Astrocyte (in vitro differentiated cells and primary cell): ENCODE measurements around the gene ERG.

Experiments
- EZH2 ChIP-seq: IDR thresholded peaks from 2 replicates; pipeline ENCODE4 v1.6.1; 2012; ENCODE audit warnings: mild to moderate bottlenecking, low read length, inconsistent platforms; ENCODE audit not compliant: insufficient read depth
- TF ChIP-seq, protein P1 (sequence below): IDR thresholded peaks from 2 replicates; pipeline ENCODE4 v1.5.1; 2011; ENCODE audit warnings: low read depth, mild to moderate bottlenecking, inconsistent platforms, low read length, moderate library complexity; ENCODE audit not compliant: insufficient read depth

DNA sequence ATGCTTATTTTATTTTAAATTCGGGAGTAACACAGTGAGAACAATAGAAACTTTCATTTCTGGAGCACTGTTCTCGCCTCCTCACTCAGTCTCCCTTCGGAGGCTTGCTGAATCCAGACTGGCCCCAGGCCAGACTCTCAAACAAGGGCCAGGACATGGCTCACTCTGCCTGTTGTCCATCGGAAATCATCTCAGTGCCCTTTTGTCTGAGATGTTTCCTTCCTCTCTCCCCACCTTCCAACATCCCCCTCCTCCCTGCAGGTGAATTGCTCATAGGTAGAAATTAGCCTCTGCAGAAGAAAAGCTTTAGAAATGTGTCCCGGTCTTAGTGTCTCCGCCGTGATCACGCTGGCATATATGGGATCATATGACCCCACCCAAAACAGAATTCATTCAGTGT lies 55.2 kb downstream of the ERG start:
- TF ChIP-seq EZH2 = no peak
- TF ChIP-seq, protein P1, sequence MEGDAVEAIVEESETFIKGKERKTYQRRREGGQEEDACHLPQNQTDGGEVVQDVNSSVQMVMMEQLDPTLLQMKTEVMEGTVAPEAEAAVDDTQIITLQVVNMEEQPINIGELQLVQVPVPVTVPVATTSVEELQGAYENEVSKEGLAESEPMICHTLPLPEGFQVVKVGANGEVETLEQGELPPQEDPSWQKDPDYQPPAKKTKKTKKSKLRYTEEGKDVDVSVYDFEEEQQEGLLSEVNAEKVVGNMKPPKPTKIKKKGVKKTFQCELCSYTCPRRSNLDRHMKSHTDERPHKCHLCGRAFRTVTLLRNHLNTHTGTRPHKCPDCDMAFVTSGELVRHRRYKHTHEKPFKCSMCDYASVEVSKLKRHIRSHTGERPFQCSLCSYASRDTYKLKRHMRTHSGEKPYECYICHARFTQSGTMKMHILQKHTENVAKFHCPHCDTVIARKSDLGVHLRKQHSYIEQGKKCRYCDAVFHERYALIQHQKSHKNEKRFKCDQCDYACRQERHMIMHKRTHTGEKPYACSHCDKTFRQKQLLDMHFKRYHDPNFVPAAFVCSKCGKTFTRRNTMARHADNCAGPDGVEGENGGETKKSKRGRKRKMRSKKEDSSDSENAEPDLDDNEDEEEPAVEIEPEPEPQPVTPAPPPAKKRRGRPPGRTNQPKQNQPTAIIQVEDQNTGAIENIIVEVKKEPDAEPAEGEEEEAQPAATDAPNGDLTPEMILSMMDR = no peak
